ENCODE results near the gene KIF21A.
A peak's percentile ranks its signal among the peaks of the same experiment; 100 is the strongest.

Gene KIF21A

DNA sequence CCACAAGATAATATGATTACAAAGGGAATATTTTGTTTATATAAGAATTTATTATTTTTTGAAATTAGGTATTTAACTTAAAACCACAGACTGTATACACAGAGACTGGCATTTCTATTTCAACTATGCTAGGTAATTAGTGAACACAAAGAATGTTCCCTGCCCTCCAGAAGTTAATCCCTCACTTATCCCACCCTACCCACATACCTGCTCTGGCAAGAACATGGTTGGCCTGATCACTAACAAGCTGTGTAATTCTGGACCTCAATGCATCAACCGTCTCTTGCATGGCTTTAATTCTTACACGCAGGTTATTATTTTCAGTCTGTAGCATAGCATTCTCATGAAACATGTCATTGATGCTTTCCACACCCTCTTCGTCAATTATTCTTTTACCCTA lies 85.9 kb downstream of the KIF21A start:
- Mint-ChIP-seq H3K4me3 (no peak overlapping the region), H3K27me3 (ENCODE audit: low read depth) (no peaks in the 10 kb centered on the region), H3K27ac (no peak overlapping the region), H3K36me3 (ENCODE audit: low read depth) (peaks cover 6% of the 10 kb centered on the region), H3K9me3 (no peaks in the 10 kb centered on the region), H3K4me1 (ENCODE audit: low read depth) (peaks cover 6% of the 10 kb centered on the region)
- DNase-seq (ENCODE audit: low spot score), result no peak

DNA sequence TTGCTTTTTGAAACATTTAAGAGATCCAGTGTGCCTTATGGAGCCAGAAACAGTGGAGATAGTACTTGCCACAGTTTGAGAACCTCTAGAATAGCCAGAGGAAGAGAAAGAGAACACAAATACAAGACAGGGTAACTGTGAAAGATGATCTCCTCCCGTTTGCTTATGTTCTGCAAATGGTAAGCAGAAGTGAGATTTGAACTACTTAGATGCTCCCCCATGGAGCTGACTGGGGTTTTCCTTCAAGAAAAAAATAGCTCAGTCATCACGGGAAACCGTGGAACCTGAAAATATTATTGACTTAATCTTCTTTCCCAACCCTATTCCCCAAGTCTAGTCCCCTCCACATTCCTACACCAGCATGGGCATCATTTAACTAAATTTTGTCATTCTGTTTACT lies 87.1 kb downstream of the KIF21A start:
- no peak for DNase-seq (ENCODE audit: low spot score)
- H3K4me1 Mint-ChIP-seq (ENCODE audit: low read depth), result peaks cover 6% of the 10 kb centered on the region
- H3K9me3 Mint-ChIP-seq, result no peaks in the 10 kb centered on the region
- no peak overlapping the region for H3K27ac Mint-ChIP-seq
- H3K4me3 Mint-ChIP-seq, result no peak overlapping the region
- peaks cover 4% of the 10 kb centered on the region for H3K36me3 Mint-ChIP-seq (ENCODE audit: low read depth)
- no peaks in the 10 kb centered on the region for H3K27me3 Mint-ChIP-seq (ENCODE audit: low read depth)

DNA sequence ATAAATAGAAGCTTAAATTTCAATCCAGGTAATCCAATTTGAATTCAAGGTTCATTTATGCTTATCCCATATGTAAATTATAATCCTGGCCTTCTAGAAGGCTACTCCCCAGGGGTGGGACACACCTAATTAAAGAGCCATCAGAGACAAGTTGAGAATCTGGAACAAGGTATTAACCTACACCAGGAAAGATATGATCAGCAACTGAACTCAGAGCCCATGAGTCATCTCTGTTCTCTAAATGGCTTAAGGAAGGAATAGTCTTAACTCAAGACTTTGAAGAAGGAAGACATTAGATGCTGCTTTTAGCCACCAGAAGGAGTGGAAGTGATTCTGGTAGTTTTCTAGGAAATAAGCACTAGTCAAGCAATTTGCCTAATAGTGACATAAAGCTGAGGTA lies 88.0 kb downstream of the KIF21A start:
- Mint-ChIP-seq H3K9me3 (no peaks in the 10 kb centered on the region), H3K4me1 (ENCODE audit: low read depth) (peaks cover 6% of the 10 kb centered on the region), H3K4me3 (no peak overlapping the region), H3K36me3 (ENCODE audit: low read depth) (peaks cover 4% of the 10 kb centered on the region), H3K27me3 (ENCODE audit: low read depth) (no peaks in the 10 kb centered on the region), H3K27ac (no peak overlapping the region)
- DNase-seq (ENCODE audit: low spot score), result no peak

DNA sequence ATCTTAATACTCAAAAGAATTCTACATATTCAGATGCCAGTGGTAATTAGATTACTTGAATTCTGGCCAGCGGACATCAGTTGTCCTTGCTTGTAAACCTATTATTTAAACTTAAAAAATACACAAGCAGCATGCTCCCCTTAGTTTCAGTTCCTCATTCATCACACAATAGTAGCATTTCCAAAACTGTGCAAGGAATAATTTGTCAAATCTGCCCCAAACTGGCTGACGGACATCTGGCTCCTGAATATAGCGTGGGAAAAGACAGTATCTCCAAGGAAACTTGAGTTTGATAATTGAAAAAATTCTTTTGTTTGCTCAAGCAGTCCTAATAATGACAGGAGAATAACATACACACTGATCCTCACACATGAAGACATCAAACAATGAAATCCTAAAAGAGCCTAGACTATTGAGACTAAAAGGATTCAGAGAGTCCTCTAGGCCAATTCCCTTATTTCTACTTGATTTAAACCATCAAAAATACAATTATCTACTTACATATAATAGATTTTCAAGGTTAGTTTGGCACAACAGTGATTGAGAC lies 90.4 kb downstream of the KIF21A start:
- Mint-ChIP-seq H3K27ac (no peak overlapping the region), H3K4me3 (no peak overlapping the region), H3K9me3 (no peaks in the 10 kb centered on the region), H3K36me3 (ENCODE audit: low read depth) (peaks cover 4% of the 10 kb centered on the region), H3K4me1 (ENCODE audit: low read depth) (peaks cover 6% of the 10 kb centered on the region), H3K27me3 (ENCODE audit: low read depth) (no peaks in the 10 kb centered on the region)
- no peak for DNase-seq (ENCODE audit: low spot score)

DNA sequence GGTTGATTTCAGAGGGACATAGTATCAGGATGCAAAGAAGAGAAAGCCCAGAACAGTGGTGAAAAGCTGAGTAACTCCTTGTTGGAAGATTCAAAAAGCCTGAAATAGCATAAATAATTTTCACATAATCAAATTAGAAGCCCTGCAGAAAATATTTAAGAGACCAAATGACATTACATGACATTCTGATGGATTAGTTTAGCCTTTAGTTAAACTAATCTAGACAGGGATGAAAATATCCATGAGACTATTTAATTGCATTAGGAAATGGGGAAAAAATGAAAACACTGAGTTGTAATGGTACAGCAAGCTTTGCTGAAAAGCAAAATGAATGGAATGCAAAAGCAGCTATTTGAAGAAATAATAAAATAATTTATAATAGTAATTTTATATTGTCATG lies 91.8 kb downstream of the KIF21A start:
- no peaks in the 10 kb centered on the region for H3K9me3 Mint-ChIP-seq
- DNase-seq (ENCODE audit: low spot score), result no peak
- no peak overlapping the region for H3K27ac Mint-ChIP-seq
- no peaks in the 10 kb centered on the region for H3K27me3 Mint-ChIP-seq (ENCODE audit: low read depth)
- no peak overlapping the region for H3K4me3 Mint-ChIP-seq
- peaks cover 8% of the 10 kb centered on the region for H3K4me1 Mint-ChIP-seq (ENCODE audit: low read depth)
- peaks cover 1% of the 10 kb centered on the region for H3K36me3 Mint-ChIP-seq (ENCODE audit: low read depth)

DNA sequence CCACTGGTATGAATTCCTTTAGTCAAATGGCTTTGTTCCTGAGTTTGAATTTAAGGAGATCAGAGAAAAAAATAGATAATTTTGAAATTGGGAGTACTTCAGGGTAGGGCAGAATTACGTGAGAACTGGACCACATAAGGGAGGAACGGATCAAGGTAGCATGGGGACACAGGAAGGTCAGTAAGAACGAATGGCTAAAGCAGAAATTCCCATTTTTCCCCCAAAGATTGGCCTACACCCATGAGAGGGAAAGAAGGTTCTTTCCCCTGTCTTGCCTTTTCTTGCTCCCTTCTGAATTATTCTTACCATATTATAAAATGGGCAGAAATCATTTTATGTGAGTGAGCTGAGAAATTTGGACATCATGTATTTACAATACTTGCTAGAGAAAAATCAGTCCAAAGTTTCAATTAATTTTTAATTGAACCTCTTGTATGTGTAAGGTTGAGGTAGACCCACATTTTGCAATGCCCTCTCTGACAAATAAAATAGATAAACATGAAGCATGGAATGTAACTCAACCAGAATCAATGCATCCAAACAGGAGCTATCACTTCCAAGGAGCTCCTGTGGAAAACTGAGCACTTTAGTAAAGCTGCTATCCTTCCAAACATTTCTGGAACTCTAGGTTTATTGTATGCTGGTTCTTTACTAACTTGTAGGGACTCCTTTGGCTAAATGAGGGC lies 93.8 kb downstream of the KIF21A start:
- H3K4me1 Mint-ChIP-seq (ENCODE audit: low read depth), result peaks cover 2% of the 10 kb centered on the region
- no peaks in the 10 kb centered on the region for H3K36me3 Mint-ChIP-seq (ENCODE audit: low read depth)
- no peaks in the 10 kb centered on the region for H3K27me3 Mint-ChIP-seq (ENCODE audit: low read depth)
- no peak overlapping the region for H3K27ac Mint-ChIP-seq
- H3K4me3 Mint-ChIP-seq, result no peak overlapping the region
- H3K9me3 Mint-ChIP-seq, result no peaks in the 10 kb centered on the region
- no peak for DNase-seq (ENCODE audit: low spot score)

DNA sequence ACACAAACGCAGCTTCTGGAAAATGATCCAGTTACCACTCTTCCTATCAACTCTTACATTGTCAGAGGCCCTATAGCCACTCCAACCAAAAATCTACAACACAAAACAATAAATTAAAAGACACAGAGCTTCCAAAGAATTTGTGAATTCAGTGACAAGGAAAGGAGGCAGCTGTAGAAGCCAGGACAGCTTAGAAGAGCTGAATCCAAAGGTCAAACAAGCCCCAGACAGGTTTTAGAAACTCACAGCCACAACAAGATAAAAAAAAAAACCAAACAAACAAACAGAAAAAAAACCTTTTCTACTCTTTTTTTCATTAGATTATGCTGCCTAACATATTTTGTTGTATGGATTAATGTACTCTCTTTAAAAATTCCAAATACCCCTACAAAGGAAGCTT lies 94.4 kb downstream of the KIF21A start:
- no peak for DNase-seq (ENCODE audit: low spot score)
- Mint-ChIP-seq H3K36me3 (ENCODE audit: low read depth) (no peaks in the 10 kb centered on the region), H3K4me3 (no peak overlapping the region), H3K4me1 (ENCODE audit: low read depth) (peaks cover 2% of the 10 kb centered on the region), H3K27ac (no peak overlapping the region), H3K27me3 (ENCODE audit: low read depth) (no peaks in the 10 kb centered on the region), H3K9me3 (no peaks in the 10 kb centered on the region)

DNA sequence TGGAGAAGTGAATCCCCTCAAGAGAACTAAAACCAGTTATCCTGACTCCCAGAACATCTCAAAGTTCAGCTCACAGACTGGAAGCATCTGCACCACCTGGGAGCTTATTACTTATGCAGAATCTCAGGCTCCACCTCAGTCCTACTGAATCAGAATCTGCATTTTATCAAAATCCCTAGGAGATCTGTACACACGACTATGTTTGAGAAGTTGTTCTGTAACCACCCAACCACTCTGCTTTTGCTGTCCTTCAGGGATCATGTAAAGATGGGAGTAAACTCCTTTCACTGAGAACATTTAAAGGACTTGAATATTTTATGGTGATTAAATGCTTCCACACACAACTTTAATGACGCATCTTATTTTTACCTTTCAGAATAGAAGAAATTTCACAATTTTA lies 98.0 kb downstream of the KIF21A start:
- no peaks in the 10 kb centered on the region for H3K9me3 Mint-ChIP-seq

DNA sequence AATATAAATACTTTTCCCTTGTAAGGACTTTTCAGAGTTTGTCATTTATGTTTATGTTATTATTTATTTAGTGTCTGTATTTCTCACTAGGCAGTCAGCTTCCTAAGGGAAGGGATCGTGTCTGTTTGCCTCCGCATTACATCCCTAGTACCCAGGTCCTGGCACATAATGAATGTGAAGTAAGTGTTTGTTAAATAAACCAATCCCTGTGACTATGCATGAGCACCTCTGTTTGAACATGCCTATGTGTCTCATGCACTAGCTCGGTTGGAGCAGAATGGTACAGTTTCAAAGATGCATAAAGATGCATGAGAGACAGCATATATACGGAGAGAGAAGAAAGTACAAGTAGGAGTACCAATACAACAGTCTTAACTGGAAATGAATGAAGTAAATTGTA lies 99.3 kb downstream of the KIF21A start:
- H3K9me3 Mint-ChIP-seq, result no peaks in the 10 kb centered on the region
- peaks cover 4% of the 10 kb centered on the region for H3K4me1 Mint-ChIP-seq (ENCODE audit: low read depth)
- no peak overlapping the region for H3K4me3 Mint-ChIP-seq
- H3K27me3 Mint-ChIP-seq (ENCODE audit: low read depth), result no peaks in the 10 kb centered on the region
- peaks cover 6% of the 10 kb centered on the region for H3K36me3 Mint-ChIP-seq (ENCODE audit: low read depth)
- no peak for DNase-seq (ENCODE audit: low spot score)
- H3K27ac Mint-ChIP-seq, result no peak overlapping the region

More for the DNA sequence above, 98.0 kb downstream of the KIF21A start:
- DNase-seq (ENCODE audit: low spot score), result no peak
- no peaks in the 10 kb centered on the region for H3K27me3 Mint-ChIP-seq (ENCODE audit: low read depth)
- peaks cover 4% of the 10 kb centered on the region for H3K4me1 Mint-ChIP-seq (ENCODE audit: low read depth)
- peaks cover 6% of the 10 kb centered on the region for H3K36me3 Mint-ChIP-seq (ENCODE audit: low read depth)
- H3K27ac Mint-ChIP-seq, result no peak overlapping the region
- H3K4me3 Mint-ChIP-seq, result no peak overlapping the region

DNA sequence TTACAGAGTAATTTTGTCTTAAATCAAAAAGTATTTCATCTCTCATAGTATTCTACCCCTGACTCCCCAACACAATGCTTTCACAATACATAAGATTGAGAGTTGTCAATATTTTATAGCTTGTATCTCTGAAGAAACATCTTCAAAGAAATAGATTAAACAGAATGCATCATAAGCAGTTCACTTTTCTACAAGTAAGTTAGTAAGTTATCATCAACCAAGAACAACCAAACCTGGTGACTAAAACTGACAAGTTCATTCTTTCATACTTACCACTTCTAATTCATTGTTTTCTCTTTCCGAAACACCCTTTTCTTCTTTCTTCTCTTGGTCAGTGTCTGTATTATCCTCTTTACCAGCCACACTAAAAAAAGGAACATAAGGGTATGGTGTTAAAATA lies 101.2 kb downstream of the KIF21A start:
- H3K4me3 Mint-ChIP-seq, result no peak overlapping the region
- peaks cover 4% of the 10 kb centered on the region for H3K4me1 Mint-ChIP-seq (ENCODE audit: low read depth)
- no peaks in the 10 kb centered on the region for H3K27me3 Mint-ChIP-seq (ENCODE audit: low read depth)
- H3K36me3 Mint-ChIP-seq (ENCODE audit: low read depth), result peaks cover 6% of the 10 kb centered on the region
- H3K9me3 Mint-ChIP-seq, result no peaks in the 10 kb centered on the region
- H3K27ac Mint-ChIP-seq, result no peak overlapping the region
- DNase-seq (ENCODE audit: low spot score), result no peak

DNA sequence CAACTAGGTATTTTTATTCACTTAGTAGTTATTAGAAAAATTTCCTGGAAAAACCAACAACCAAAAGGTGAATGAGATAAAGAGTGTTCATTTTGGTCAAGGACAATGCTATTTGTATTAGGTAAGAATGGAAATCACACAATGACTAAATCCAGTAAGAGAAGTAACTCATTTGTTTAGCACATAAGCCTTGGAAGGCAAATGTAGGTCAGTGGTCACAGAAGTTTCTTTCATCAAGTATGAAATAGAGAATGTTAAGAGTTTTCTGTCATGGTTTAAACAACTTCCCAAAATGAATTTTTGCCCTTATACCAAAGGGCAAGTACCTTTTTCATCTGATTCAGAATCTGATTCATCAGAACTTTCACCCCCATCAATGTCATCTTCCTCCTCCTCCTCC lies 101.7 kb downstream of the KIF21A start:
- no peak for DNase-seq (ENCODE audit: low spot score)
- Mint-ChIP-seq H3K27ac (no peak overlapping the region), H3K4me1 (ENCODE audit: low read depth) (peaks cover 2% of the 10 kb centered on the region), H3K27me3 (ENCODE audit: low read depth) (no peaks in the 10 kb centered on the region), H3K4me3 (no peak overlapping the region), H3K36me3 (ENCODE audit: low read depth) (peaks cover 6% of the 10 kb centered on the region), H3K9me3 (no peaks in the 10 kb centered on the region)

DNA sequence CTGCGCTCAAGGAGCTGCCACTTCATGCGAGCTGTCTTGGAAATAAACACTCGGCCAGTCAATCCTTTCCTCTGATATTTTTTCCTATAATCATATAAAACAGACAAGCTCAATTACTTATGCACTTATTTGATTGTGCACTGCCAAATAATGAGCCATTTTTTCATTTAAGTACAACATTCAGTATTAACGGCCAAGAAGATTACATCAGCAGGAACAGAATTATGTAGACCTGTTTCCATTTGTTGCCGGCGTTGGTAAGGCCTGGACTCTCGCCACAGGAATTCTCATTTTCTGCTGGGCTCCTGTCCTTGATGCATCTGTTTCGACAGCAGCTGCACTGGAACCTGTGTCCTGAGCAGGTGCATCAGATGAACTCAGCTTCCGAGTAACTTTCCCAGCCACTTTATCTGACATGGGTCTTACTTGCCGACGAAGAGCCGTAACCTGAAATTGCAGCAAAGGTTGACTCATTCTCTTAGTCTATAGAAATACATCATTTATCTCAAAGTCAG lies 110.2 kb downstream of the KIF21A start:
- peaks cover 30% of the 10 kb centered on the region for H3K36me3 Mint-ChIP-seq (ENCODE audit: low read depth)
- peaks cover 19% of the 10 kb centered on the region for H3K4me1 Mint-ChIP-seq (ENCODE audit: low read depth)
- peak overlapping the region; percentile 45 for H3K4me3 Mint-ChIP-seq
- peak overlapping the region; percentile 85 for H3K27ac Mint-ChIP-seq
- no peak for DNase-seq (ENCODE audit: low spot score)
- no peaks in the 10 kb centered on the region for H3K27me3 Mint-ChIP-seq (ENCODE audit: low read depth)
- peaks cover 6% of the 10 kb centered on the region for H3K9me3 Mint-ChIP-seq

DNA sequence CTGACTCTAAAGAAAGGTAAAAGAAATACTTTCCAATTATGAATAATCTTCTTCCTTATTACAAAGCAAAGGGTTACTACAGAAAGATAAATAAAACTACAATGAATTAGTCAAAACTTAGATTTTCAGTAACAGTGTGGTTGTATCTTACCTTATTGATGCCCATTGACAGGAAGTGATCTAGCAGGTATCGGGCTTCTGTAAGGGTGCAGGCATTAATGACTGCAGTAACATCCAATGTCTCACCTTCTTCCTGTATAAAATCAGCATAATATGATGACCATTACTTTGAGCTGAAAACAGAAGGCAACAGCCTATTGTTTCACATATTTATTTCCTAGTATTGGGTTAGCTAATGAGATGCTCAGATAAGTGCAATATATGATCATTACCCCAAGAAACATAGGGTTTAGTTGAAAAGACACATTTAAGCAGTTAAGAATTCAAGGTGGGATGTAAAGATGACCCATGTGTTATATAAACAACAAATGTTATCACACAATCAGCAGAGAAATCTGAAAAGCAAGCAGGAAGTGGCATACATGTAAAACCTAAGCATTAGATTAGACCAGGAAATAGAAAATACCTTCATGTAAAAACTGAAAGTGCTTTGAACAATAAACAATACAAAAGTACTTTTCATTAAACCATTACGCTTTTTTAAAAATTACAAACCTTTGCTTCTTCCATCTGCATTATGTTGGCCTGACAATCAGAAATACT lies 111.2 kb downstream of the KIF21A start:
- no peaks in the 10 kb centered on the region for H3K27me3 Mint-ChIP-seq (ENCODE audit: low read depth)
- peak overlapping the region; percentile 48 for H3K4me3 Mint-ChIP-seq
- peaks cover 19% of the 10 kb centered on the region for H3K4me1 Mint-ChIP-seq (ENCODE audit: low read depth)
- peaks cover 30% of the 10 kb centered on the region for H3K36me3 Mint-ChIP-seq (ENCODE audit: low read depth)
- H3K27ac Mint-ChIP-seq, result peak overlapping the region; percentile 85
- peaks cover 6% of the 10 kb centered on the region for H3K9me3 Mint-ChIP-seq
- DNase-seq (ENCODE audit: low spot score), result no peak

DNA sequence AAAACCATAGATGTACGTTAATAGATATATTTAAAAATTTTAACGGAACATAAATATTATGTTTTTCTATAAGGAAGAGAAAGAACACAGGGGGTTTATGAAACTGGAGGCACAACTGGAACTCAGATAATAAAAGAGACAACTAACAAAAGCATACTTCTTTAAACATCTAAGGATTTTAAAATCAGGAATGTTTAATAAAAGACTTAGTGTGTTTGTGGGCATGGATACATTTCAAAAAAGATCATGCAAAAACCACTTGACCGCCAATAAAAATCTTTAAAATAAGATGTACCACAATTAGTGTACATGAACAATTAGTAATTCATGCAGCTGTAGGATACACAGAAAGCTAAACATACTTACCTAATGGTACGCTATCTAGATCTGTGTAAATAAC lies 113.0 kb downstream of the KIF21A start:
- H3K4me3 Mint-ChIP-seq, result no peak overlapping the region
- no peak for DNase-seq (ENCODE audit: low spot score)
- H3K4me1 Mint-ChIP-seq (ENCODE audit: low read depth), result peaks cover 19% of the 10 kb centered on the region
- H3K36me3 Mint-ChIP-seq (ENCODE audit: low read depth), result peaks cover 28% of the 10 kb centered on the region
- H3K9me3 Mint-ChIP-seq, result peaks cover 6% of the 10 kb centered on the region
- no peak overlapping the region for H3K27ac Mint-ChIP-seq
- no peaks in the 10 kb centered on the region for H3K27me3 Mint-ChIP-seq (ENCODE audit: low read depth)
